HG02588 (cell line): Measurements from ENCODE around the gene EPHA4.

Experiments used
- ATAC-seq: cut with Tn5 transposase; IDR thresholded peaks from one replicate; pipeline ENCODE4 v1.9.1; 2021; ENCODE audit warnings: mild to moderate bottlenecking, moderate library complexity; ENCODE audit not compliant: unreplicated experiment

EPHA4 gene

GRCh38 chr2:221572219-221572820, at the start of gene EPHA4:
EPHA4 (minus strand) TSS chr2:221572304; CDS start chr2:221572248, 56 bp downstream.
- ATAC-seq: peak; percentile 93

GRCh38 chr2:221618007-221618406, 45.9 kb upstream of the EPHA4 start:
- ATAC-seq: no peak

GRCh38 chr2:221616561-221616960, 44.5 kb upstream of the EPHA4 start:
- no peak for ATAC-seq

- ATAC-seq: no peak
Observed at GRCh38 chr2:221614274-221614673, 42.2 kb upstream of the EPHA4 start.

- ATAC-seq: no peak
Observed at GRCh38 chr2:221612800-221613199, 40.7 kb upstream of the EPHA4 start.

- no peak for ATAC-seq
Observed at GRCh38 chr2:221612161-221612560, 40.1 kb upstream of the EPHA4 start.

DNA sequence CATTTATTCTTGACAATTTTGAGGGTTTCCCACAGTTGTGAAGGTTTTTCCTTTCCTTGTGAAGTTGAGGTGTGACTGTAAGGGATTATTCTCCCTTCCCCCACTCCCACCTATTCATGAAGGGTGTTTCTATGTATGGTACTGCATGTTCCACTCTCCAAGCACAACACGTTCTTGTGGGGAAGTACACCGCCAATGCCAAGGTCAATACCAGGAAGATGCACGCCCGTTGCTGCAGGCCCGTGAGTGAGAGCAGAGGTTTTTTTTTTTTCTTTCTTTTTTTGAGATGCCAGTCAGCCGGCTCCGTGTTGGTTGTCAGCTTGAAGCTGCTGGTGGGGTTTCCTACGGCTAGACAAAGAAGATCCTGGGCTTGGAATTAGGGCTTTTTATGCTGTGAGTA, 38.6 kb upstream of the EPHA4 start:
- no peak for ATAC-seq

DNA sequence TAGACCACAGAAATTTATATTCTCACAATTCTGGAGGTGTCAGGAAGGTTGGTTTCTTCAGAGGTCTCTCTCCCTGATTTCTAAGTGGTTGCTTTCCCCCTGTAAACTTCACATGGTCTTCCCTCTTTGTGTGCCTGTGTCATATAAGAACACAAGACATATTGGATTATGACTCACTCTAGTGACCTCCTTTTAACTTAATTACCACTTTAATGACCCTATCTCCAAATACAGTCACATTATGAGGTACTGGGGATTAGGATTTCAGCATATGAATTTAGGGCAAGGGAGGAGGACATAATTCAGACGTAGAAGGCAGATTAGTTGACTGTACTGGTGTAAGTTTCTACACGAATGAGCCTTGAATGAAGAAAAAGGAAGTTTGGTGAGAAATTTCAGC, 38.2 kb upstream of the EPHA4 start:
- ATAC-seq: no peak

DNA sequence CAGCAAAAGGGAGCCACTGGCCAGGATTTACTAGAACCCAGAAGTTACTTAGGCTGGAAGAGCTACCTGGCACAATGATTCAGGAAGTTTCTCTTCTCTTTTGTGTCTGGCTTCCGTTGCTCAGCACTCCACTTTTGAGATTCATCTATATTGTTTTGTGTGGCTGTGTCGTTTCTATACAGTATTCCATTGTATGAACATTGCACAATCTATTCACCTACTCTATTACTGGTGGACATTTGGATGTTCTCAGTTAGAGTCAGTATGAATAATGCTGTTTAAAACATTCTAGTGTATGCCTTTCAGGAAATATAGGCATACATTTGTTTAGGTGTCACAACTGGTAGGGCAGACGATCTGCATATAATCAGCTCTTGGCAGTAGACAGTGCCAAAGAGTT, 36.3 kb upstream of the EPHA4 start:
- ATAC-seq: no peak

DNA sequence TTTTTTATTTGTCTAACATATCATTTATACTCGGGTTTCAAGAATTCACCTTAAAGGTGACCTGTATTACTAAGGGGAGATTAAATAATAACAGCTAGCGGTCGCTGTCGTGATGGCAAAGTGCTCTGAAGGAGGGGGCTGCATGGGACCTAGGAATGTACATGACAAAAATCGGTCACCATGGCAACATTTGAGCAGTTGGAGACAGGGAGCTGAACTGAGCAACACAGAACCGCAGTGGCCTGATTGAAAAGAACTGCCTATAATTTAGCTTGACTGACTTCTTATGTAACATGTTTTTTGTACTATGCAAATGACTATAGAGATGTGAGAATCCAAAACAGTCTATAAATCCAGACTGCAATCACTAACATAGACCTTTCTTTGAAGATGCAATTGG, 34.3 kb upstream of the EPHA4 start:
- no peak for ATAC-seq

GRCh38 chr2:221605751-221606240, 33.7 kb upstream of the EPHA4 start:
- ATAC-seq: no peak

- no peak for ATAC-seq
Observed at GRCh38 chr2:221602938-221603337, 30.8 kb upstream of the EPHA4 start.

DNA sequence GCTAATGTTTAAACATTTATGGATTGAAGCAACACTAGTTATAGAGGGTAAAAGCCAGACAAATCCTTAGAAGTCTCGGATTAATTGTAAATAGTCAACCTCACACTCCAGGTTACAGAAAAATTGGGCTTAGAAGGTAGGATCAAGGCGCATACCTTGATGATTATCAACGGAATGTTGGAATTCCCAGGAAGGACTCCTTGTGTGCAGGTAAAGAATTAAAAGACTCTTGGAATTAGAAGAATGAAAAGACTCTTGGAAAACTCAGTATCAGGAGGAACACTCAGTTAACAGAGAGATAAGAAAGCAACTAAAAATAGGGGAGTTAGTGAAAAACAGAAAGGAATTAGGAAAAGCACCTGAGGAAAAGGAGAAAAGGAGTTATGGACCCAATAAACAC, 29.3 kb upstream of the EPHA4 start:
- no peak for ATAC-seq

DNA sequence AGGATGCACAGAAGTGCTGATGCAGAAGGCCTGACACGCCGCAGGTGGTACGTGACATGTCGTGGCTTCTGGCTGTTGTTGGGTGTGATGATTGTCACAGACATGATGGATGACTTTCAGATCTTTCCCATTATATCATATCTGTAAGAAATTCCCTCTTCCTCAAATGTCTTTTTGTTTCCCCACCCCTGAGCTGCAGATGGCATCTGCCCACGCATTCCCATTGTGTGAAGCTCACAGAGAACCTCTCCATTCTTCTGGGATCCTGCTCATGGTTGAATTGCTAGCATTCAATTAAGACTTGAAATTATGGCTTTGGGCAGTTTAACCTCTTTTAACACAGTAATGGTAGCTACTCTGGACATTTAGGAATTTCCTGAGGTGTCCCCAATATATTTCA, 28.3 kb upstream of the EPHA4 start:
- no peak for ATAC-seq

DNA sequence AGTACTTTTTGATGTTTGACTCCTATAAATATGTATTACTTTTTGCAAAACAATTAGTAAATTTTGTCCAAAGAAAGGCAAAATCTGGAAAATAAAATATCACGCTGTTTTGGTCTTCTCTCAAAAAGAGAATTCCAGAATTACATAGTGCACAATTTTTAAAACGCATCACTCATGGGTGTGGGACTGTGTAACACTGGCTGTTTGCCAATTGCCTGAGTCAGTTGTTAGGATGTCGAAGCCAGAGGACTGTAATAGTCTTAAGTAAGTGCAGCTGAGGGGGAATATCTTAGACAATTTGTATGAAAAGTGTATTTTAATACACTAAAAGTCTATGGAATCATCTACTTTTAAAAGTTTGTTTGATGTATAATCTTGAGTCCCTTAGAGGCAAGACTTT, 24.1 kb upstream of the EPHA4 start:
- ATAC-seq: no peak

- ATAC-seq: no peak
Observed at GRCh38 chr2:221590861-221591365, 18.8 kb upstream of the EPHA4 start.

GRCh38 chr2:221589696-221590095, 17.6 kb upstream of the EPHA4 start:
- no peak for ATAC-seq

GRCh38 chr2:221588306-221588985, 16.3 kb upstream of the EPHA4 start:
- ATAC-seq: no peak

- no peak for ATAC-seq
Observed at GRCh38 chr2:221581986-221582385, 9.9 kb upstream of the EPHA4 start.

DNA sequence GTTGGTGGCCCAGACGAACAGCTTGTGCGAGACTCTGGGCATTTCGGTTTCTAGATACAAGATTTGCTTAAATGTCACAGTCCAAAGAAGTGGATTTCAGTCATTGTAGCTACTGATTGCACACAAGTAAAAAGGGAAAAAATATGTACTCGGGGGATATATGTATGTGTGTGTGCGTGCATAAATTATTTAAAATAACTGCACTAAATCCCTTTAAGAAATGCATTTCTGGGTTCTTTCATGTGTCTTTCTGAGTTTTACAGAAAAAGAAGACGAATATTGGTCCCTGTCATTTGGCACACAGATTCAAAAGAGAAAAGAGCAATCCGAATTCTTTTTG, 2.1 kb upstream of the EPHA4 start:
- no peak for ATAC-seq

DNA sequence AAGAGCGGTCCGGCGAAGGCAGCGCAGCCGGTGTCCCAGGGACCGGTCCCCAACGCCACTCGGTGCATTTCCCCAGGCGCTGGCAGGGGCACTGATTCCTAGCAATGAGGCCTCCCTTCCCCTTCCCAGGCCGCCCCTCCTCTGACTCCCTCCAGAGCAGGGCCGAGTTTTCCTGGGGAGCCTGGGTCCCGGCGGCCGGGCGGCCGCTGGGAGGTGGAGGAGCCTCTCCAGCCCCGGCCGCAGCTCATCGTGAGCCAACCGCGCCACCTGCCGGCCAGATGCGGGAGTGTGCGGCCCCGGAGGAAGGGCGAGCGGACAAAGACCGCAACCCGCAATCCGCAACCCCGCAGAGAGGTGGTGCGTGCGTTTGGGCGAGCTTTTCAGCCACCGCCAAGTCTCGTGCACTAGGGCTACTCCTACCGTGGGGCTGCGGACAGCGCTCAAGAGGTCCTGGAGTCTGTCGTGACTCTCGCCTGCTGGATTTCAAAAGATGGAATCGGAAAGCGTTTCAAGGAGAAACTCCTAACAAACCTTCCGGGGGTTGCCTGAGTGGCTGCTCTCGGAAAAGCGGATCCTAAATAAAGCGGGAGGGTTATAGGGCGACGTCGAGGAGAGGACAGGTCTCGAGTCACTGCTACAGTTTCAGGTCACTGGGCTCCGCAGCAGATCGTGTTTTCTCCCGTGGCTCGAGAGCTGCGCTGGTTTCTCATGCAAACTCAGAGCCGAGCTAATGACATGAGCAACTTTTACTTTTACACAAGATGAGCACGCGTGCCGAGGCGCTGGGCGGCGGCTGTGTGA, 1.5 kb upstream of the EPHA4 start:
- peak; percentile 53 for ATAC-seq
